GM10248 (cell line): ENCODE measurements around the gene ENO3.

Source experiments
- CTCF ChIA-PET: fragments of 300-600 bp; sonication (Branson Sonifier 250); formaldehyde crosslinking; extraction: SDS; loops from one replicate; lab custom pipeline; 2021; ENCODE audit warnings: antibody characterized with exemption; lab: Yijun Ruan, JAX
- POLR2A ChIA-PET: fragments of 350-650 bp; sonication (Branson Sonifier 250); formaldehyde crosslinking; extraction: SDS; loops from one replicate; lab custom pipeline; 2020; ENCODE audit warnings: antibody characterized with exemption; lab: Yijun Ruan, JAX
- DNase-seq: peaks from one replicate; pipeline ENCODE4 v3.0.0; 2012; ENCODE audit errors: extremely low spot score
- CTCF ChIP-seq: IDR thresholded peaks from 2 replicates; pipeline ENCODE4 v1.5.1; 2012; ENCODE audit warnings: mild to moderate bottlenecking, low read depth; ENCODE audit errors: extremely low read depth, missing control alignments, control extremely low read depth

The ENO3 gene

GRCh38 chr17:4973256-4974114, 22.6 kb downstream of the ENO3 start:
- CTCF ChIA-PET = interaction anchor here (1.1 to 1.9 kb wide), 3 partner anchors 12 to 57 kb away, joined by 3 to 7 read pairs (median 4); partner anchors contain the start of gene CAMTA2
- no peak for TF ChIP-seq CTCF
- DNase-seq = no peak
- POLR2A ChIA-PET = interaction anchor here (0.6 kb wide), 2 partner anchors 44 to 50 kb away, joined by 3 read pairs; no protein-coding TSS in a partner anchor

- POLR2A ChIA-PET = no interaction called here
- TF ChIP-seq CTCF = no peak
- CTCF ChIA-PET = interaction anchor here (0.9 to 1.9 kb wide), 5 partner anchors 11 to 57 kb away, joined by 3 to 7 read pairs (median 4); partner anchors contain the start of gene CAMTA2
Measured at GRCh38 chr17:4974115-4974670, 23.3 kb downstream of the ENO3 start.

GRCh38 chr17:4978726-4979125, 27.8 kb downstream of the ENO3 start:
- POLR2A ChIA-PET = interaction anchor here (0.6 kb wide), 1 partner anchor 324 kb away, joined by 5 read pairs; no protein-coding TSS in a partner anchor
- DNase-seq = no peak
- CTCF ChIA-PET = interaction anchor here (0.9 to 4.7 kb wide), 4 partner anchors 9 to 84 kb away, joined by 3 to 47 read pairs (median 22); partner anchors contain the start of genes ENO3 and SPAG7
- no peak for TF ChIP-seq CTCF

More at GRCh38 chr17:4974115-4974670, 23.3 kb downstream of the ENO3 start:
- no peak for DNase-seq

GRCh38 chr17:4980644-4981216, 29.8 kb downstream of the ENO3 start:
- TF ChIP-seq CTCF = peak; percentile 36
- peak; percentile 69 for DNase-seq
- ChIA-PET POLR2A (no interaction called here), CTCF (interaction anchor here (0.6 to 4.7 kb wide), 12 partner anchors 9 to 87 kb away, joined by 3 to 47 read pairs (median 6); partner anchors contain the start of genes CHRNE, ENO3, PFN1 and SPAG7)

GRCh38 chr17:4982305-4982704, 31.4 kb downstream of the ENO3 start:
- no peak for DNase-seq
- ChIA-PET POLR2A (no interaction called here), CTCF (interaction anchor here (1.7 kb wide), 1 partner anchor 12 kb away, joined by 6 read pairs; no protein-coding TSS in a partner anchor)
- TF ChIP-seq CTCF = no peak

- POLR2A ChIA-PET = no interaction called here
- DNase-seq = no peak
- CTCF ChIA-PET = interaction anchor here (0.8 to 3.0 kb wide), 11 partner anchors 11 to 77 kb away, joined by 3 to 12 read pairs (median 4); partner anchors contain the start of genes ENO3, INCA1 and KIF1C
- TF ChIP-seq CTCF = no peak
Measured at GRCh38 chr17:4986403-4986802, 35.5 kb downstream of the ENO3 start.
